Liver (tissue), 3 donors: ENCODE results near the gene EMX1.

Experiments
- CTCF ChIP-seq: fragments of 150-350 bp; IDR thresholded peaks from 2 replicates; pipeline ENCODE4 v1.5.1; 2017; ENCODE audit warnings: improper control_type of control experiment, low read depth, low read length; ENCODE audit not compliant: missing input control
- EGR1 ChIP-seq, 2 donors: IDR thresholded peaks; 2 replicates each; pipeline ENCODE4 v1.6.1; 2016 to 2018; ENCODE audit warnings: antibody characterized with exemption in 2 of 2, low read depth in 2 of 2
- GABPA ChIP-seq, 2 donors: IDR thresholded peaks in 1 of 2; conservative IDR thresholded peaks in 1 of 2; 2 replicates each; pipeline ENCODE4 v1.6.1; 2016; ENCODE audit warnings: antibody characterized with exemption in 2 of 2, mild to moderate bottlenecking in 1 of 2, moderate library complexity in 1 of 2
- JUND ChIP-seq, 2 donors: IDR thresholded peaks; 2 replicates each; pipeline ENCODE4 v1.6.1; 2016; ENCODE audit warnings: antibody characterized with exemption in 2 of 2
- MAX ChIP-seq: IDR thresholded peaks from 2 replicates; pipeline ENCODE4 v1.6.1; 2016; ENCODE audit warnings: antibody characterized with exemption
- RAD21 ChIP-seq, 2 donors: IDR thresholded peaks; 2 replicates each; pipeline ENCODE4 v1.6.1; 2016; ENCODE audit warnings: antibody characterized with exemption in 2 of 2, mild to moderate bottlenecking in 2 of 2
- REST ChIP-seq: IDR thresholded peaks from 2 replicates; pipeline ENCODE4 v1.6.1; 2016; ENCODE audit warnings: antibody characterized with exemption, mild to moderate bottlenecking
- RXRA ChIP-seq, 2 donors: IDR thresholded peaks; 2 replicates each; pipeline ENCODE4 v1.6.1; 2017 to 2018; ENCODE audit warnings: antibody characterized with exemption in 2 of 2, mild to moderate bottlenecking in 1 of 2
- YY1 ChIP-seq: IDR thresholded peaks from 2 replicates; pipeline ENCODE4 v1.6.1; 2016; ENCODE audit warnings: antibody characterized with exemption, mild to moderate bottlenecking
- ZBTB33 ChIP-seq: IDR thresholded peaks from 2 replicates; pipeline ENCODE4 v1.6.1; 2016; ENCODE audit warnings: antibody characterized with exemption
- donor health status: healthy.
- donor health status: healthy.

GRCh38 chr2:72917138-72917876 lies at the start of gene EMX1:
- TF ChIP-seq CTCF (no peak), ZBTB33 (no peak), RAD21 (IDR thresholded peaks at IDR 0.05) (no peak), EGR1 (IDR thresholded peaks at IDR 0.05; ENCODE audit: low read depth in 2 of 2) (no peak), MAX (no peak), RXRA (IDR thresholded peaks at IDR 0.05) (no peak), GABPA (IDR thresholded peaks at IDR 0.05 in 1 of 2, conservative IDR thresholded peaks at IDR 0.05 in 1 of 2) (no peak), REST (no peak), YY1 (no peak), JUND (IDR thresholded peaks at IDR 0.05) (no peak)
